Activated CD4-positive, alpha-beta T cell treated with anti-CD3 and anti-CD28 coated beads, Interleukin-10, Interleukin-2, amounts not matched to agents 100 ng/mL and 50 ng/mL, durations not matched to agents 16 hours and 8 hours (primary cell): ENCODE results near the gene DMXL1.
A peak's percentile ranks its signal among the peaks of the same experiment; 100 is the strongest.

ENCODE experiments used
- DNase-seq: peaks from one replicate; pipeline ENCODE4 v3.0.0-alpha.2; 2020

The DMXL1 gene

DNA sequence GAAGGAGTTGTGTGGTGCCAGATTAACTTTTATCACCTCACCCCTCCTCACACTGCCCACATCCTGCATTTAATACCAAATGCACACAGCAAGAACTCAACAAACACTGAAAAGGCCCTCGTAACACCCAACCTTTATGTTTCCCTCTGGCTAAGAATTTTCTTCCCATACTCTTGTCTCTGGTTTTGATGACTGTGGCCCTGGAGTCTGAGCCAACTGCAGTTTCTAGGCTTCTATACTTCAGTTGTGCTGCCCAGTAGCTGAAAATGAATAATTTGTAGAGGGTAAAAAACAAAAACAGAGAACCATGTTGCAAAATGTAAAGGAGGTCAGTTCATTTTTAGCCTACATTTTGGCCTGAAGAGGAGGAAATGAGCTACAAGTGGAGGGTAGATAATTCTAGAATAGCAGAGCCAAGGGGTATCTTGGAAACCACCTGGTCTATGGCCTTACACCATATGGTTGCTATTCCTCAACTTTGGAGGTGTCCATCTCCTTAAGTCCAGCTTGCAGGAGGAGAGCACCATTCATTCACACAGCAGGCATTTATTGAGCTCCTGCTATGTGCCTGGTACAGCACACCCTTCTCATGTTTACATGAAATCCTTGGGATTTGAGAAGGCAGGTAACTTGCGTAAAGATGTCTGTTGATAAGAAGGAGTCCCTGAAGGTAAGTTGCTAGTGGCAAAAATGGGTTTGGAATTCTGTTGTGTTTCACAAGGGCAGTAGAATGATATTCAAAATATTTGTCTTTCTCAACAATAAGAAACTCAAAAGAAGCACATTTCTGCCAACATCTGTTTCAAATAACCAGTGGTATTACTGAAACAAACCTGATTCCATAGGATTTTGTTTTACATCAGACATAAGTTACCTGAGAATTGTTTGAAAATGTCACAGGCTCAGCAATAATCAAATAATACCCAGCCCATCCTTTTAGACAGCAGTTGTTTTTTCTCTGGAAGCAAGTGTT is 201.2 kb downstream of the DMXL1 start:
- no peak for DNase-seq

DNA sequence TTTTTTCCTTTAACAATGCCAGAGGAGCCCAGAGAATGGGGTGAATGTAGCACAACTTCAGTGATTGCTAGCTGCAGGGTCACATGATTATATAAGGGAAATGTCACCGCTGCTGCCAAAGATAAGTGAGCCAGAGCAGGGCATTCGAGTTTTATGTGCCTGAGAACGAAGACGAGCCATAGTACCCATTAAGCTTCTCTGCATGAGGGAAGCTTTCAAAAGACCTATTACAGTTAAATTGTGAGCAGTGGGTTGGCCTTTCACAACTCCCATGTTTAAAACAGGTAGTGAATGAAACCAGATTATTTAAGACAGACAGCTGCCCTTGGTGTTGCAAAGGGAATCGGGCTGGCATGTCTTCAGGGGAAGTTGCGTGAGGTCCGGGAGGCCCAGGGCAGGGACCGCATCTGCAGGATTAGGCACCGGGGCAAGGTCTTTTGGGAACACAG is 202.5 kb downstream of the DMXL1 start:
- DNase-seq, result peak; percentile 51

DNA sequence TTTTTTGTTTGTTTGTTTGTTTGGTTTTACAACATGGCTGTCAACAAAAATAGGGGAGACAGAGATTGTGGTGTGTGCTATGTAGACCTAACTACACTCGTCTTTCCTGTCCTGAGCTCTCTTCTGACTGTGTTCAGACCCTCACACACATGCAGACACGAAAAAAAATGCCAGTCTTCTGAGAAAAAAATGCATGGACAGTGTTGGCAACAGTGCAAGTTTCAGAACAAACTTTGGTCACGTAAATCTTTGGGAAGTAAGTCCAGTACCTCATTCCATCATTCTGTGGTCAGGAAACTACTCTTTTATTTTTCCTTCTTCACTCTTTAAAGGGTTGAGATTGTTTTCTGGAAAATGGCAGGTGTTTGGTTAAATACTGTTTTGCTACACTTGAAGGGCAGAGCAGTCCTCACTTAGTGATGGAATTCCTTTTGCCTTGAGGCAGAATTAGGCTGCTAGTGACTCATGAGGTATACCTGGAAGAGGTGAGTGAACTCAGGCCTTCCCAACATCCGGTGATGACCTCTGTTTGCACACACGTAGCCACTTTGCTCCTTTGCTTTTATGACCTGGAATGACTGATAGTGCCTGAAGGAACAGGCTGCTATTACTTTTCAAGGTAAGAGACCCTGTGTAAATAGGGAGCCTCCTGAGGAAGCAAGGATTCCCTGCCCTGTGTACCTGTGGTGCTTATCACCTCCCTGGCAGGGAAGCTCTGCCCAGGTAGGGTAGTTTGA is 203.3 kb downstream of the DMXL1 start:
- peak; percentile 60 for DNase-seq

DNA sequence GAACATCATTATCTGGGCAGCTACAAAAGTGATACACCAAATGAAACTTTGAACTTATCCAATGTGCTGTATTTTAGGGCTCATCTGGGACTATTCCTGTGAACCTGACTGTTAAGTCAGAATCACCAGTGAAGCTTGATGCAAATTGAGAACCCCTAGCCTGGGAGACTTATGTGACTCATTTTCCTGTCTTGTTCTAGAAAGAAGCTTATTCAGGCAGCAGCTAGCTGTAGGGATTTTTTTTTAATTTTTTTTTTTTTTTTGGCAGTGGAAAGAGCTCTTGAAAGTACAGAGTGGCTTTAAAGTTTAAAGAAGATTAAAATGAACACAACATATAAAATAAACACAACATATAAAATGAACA is 203.9 kb downstream of the DMXL1 start:
- DNase-seq, result peak; percentile 89

DNA sequence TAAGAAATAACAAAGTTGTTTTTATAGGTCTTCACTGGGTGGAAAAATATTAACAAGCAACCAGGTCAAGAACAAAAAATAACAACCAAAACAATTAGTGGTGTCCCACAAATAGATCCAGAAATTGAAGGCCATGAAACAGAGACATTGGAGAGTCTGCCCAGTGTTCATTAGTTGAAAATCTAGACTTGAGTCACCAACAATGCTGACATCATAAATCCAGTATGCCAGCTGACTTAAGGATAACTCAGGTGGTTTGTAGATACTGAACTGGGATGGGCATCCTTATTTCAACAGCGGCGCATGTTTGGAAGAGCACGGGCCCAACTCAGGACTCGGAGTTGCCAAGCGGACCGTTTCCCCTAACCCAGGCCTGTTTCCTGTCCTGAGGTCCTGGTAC is 204.3 kb downstream of the DMXL1 start:
- peak; percentile 49 for DNase-seq

DNA sequence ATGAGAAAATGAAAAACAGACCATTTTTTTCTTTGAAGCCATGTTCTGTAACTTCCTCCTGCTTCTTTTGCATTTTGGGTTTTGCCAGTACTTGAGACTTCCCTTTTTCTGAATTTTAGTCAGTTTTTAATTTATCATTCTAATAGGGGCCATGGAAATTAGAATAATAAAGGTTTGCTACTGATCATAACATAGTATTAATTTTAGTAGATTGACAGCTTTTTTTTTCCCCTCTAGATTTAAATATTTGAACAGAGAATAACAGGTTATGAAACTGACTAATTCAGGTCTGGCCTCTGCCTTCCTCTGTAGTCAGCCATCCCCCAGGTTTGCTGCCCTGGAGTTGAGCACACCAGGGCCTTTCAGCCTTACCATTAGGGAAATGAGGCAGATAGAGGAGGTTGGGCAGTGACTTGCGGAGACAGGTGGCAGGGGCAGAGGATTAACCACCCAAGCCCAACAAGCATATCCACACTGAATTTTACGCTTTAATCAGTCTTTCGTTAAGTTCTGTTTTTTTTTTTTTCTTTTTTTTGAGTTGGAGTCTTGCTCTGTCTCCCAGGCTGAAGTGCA is 204.8 kb downstream of the DMXL1 start:
- DNase-seq, result peak; percentile 75

DNA sequence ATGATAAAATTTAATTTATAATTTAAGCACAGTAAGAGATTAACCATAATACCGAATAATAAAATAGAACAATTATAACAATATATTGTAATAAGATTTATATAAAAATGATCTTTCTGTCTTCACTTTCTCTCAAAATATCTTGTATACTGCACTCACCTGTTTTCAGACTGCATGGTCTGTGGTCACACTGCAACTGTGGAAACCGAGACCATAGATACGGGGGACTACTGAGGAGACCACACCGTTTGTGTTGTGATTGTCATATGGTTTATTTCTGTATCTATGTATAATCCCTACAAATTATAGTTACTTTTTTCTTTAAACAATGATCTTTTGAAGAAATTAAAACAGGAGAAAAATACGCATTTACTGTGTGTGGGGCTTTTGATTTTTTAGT is 206.1 kb downstream of the DMXL1 start:
- no peak for DNase-seq

DNA sequence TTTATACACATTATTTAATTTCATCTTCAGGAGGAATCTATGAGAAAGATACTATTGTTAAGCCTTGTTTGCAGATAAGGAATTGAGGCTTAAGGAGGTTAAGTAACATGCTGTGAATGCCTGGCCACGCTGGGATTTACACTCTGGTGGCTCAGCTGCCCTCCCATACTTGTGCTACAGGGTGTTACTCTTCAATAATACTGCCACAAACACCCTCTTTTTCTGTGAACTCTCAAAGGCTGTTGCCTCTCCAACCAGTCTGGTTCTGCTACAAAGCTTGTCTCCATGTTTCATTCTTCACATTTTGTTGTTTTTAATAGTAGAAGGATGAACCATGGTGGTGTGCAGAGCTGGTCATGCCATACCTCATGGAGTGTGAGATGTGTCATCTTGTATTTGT is 208.2 kb downstream of the DMXL1 start:
- DNase-seq, result no peak

DNA sequence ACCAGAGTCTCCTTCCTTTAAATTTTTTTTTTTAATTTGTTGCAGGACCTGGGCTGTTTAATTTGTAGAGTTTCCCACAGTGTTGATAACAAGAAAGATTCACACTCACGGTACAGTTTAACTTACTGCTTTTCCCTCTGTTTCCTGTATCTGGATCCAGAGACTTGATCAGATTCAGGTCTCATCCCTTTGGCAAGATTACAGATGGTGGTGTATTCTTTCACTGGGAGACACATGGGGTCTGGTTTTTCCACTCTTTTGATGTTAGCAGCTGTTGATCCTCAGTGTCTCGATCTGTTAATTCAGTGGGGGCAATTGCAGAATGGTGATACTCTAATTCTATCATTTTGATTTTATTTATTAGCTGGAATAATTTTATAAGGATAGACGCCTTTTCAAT is 209.5 kb downstream of the DMXL1 start:
- DNase-seq, result no peak

DNA sequence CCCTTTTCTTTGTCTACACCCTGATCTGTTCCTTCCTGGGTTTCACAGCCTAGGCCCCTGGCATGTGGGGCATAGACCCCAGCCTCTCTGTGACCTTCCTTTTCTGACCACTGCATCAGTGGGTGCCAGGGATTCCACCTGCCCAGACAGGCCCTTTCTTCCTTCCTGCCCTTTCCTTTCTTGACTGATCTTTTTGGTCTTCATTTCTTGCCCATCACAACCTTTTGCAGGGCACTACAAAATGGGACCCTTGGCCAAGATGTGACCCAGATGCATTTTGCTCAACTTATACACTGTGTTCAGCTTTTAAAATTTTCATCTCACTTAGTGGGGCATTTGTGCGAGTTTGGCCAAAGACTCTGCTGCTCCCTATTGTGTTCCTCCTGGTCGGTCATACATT is 211.7 kb downstream of the DMXL1 start:
- no peak for DNase-seq

DNA sequence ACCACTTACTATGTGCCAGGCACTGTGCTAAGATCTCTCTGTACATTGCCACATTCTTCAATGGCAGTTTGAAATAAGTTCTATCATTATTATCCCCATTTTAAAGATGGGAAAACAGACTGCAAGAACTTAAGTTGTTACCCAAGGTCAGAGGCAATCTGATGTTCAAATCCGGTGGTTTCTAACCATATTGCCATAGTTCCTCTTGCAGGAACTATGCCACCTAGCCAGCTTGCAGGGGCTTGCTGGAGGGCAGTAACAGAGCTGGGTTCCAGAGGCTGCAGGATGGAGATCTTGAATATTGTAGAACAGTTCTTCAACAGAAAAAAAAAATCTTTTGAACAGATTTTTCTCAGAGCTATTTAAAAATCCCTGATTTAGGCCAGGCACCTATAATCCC is 213.1 kb downstream of the DMXL1 start:
- no peak for DNase-seq

DNA sequence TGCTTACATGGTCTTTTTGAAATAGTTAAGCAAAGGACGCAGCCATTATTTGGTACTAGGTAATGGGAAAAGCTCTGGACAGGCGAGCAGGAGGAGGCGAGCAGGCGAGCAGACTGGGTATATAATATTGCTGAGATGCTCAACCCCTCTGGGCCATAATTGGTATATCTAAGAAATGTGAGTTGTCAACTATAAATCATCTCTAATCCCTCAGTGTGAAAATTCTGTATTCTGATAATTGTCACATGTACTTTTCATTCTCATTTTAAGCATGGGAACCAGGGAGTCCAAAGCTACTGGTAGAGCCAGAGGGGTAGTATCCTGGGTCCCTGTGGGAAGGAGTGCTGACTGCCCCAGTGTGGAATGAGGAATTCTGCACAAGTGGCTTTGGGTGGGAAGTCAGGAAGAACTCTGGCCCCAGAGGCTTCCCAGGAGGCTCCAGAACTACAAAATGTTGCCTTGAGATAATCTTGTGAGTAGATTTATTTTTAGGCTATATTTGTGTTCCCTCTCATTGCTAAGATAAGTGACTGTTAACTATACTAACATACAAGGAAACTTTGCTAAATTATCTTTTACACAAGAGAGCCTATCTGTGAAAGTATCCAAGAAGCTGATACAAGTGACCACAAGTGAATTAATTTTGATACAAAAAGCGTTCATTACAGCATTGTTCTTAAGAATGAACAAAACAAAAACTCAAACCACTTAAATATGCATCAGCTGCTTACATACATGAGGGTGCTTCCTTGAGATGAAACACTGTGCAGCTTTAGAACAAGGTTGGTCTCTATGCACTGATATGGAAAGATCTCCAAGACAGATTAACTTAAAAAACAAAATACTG is 214.4 kb downstream of the DMXL1 start:
- DNase-seq, result no peak

DNA sequence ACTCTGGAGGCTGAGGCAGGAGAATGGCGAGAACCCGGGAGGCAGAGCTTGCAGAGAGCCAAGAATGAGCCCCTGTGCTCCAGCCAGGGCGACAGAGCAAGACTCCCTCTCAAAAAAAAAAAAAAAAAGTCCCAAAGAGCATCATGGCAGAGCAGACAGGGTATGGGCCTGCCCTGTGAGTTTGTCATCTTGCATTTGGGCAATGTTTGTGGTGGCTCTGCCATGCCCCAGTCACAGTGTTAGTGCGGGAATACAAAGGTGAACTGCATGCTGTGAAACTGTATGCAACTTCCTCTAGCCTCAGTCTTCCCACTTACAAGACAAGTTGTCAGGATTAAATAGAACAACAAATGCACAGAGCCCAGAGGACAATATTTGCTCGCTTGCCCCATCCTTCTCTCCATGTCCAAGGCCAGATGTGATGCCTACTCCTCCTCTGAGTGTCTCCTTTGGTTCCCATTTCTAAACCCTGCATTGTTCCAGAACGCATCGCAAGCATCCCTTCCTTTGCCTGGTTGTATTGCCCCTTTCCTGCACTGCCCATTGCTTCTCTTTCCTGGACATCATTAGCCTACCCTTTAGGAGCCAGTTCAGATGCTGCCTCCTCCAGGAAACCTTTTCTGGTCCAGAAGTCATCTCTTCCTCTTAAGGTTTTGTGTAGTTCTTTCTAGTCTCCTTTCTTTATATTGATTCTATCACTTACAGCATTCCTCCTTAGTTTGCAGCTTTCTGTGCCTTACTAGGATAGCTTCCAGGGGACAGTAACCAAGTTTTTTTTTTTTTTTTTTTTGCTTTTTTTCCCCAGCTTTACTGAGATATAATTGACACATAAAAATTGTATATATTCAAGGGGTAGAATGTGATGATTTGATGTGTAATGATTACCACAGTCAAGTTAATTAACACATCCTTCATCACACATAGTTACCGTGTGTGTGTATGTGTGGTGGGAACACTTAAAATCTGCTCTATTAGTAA is 215.9 kb downstream of the DMXL1 start:
- no peak for DNase-seq

DNA sequence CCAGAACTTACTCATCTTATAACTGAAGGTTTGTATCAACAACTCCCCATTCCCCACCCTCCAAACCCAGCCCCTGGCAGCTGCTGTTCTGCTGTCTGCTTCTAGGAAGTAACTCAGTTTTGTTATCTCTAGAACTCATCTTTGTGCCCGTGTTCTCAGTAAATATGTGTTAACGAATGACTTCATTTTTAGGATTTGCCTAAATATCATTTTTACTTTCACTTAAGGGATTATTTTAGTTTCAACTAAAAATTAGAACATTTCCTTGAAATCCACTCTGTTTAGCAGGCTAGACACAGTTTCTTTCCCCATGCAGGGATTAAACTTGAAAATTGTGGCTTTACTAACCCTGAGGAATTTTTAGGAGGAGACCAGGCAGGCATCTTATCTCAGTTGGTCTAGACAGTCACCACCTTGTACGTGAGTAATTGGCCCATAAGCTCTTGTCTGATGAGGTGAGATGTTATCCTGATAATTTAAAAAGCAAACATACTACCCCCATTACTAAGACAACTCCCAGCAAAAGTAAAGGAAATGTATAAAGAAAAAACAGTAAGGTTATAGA is 216.7 kb downstream of the DMXL1 start:
- DNase-seq, result peak; percentile 74

DNA sequence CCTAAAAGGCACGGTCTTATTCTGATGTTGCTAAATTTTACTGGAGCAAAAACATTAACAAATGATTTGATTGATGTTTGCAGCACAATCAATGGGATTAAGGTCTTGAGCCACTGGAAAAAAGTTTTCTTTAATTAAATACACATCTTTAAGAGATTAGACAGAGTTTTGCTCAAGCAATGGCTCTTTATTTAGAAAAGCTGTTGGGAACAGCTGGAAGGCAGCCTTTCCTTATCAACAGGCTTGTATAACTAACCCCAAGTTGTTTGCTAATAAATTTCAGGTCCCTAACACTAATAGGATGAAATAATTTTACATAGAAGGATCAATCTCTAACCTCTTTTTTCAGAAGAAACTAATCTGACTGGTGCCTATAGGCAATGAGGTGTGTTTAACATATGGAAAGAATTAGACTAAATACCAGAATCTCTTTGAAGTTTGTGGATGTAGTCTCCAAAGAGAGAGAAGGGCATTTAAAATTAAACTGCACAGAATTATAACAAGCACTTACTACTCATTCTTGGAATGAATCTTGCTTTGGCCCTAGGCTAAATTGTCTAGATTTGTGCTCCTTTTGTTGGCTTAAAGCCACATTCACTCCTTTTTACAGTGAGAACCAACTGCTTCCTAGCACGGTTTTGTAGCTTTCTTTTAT is 217.6 kb downstream of the DMXL1 start:
- DNase-seq, result no peak

DNA sequence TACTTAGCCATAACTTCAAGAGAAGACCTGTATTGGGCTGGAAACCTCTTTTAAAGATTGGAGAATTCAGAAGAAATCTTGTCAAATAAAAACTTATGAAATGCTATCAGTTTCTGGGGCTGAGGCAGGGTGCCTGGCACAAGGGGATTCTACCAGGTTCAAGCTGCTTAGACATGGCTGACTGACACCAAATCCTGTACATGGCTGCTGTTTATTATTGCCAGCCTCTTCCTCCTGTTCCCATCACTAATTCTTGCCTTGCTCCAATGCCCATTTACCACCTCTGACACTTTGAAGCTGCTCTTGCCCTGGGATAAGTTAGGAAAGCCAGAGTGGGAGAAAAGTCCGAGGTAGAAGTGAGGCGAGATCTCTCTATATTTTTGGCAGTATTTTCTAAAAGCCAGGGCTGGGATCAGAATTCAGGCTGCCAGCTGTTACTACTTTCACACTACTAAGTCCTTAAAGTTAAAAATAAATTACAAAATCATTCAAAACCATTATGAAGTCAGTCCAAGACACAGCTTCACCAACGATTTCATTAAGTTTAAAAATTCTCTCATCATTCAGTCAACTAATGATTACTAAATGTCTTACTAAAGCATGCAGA is 218.7 kb downstream of the DMXL1 start:
- DNase-seq, result no peak

DNA sequence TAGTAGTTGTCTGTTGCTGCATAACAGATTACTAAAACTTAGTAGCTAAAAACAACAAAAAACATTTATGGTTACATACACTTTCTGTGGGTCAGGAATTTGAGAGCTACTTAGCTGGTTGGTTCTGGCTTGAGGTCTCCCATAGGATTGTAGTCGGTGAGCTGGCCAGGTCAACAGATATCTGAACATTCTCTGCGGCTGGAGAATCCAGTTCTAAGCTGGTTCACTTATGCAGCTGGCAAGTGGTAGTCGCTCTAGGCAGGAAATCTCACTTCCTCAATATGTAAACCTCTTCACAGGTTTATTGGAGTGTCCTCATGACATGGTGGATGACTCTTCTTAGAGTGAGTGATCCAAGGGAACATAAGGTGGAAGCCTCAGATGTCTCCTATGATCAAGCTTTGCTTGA is 219.3 kb downstream of the DMXL1 start:
- peak; percentile 63 for DNase-seq

DNA sequence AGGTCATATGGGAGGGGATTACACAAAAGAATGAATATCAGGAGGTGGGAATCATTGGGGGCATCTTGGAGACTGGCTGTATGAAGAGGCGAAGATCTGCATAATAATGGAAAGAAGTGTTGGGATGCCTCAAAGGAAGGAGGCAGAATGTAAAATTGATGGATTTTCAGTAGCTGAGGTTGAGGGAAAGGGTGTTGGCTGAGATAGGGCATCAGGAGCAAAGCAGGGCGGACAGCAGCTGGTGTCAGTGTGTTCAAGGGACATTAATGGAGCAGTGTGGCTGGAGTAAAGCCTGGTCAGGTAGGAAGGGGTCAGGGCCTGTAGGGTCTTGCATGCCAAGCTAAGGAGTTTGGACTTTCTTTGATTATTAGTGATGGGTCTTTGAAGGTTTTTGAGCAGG is 219.7 kb downstream of the DMXL1 start:
- no peak for DNase-seq

DNA sequence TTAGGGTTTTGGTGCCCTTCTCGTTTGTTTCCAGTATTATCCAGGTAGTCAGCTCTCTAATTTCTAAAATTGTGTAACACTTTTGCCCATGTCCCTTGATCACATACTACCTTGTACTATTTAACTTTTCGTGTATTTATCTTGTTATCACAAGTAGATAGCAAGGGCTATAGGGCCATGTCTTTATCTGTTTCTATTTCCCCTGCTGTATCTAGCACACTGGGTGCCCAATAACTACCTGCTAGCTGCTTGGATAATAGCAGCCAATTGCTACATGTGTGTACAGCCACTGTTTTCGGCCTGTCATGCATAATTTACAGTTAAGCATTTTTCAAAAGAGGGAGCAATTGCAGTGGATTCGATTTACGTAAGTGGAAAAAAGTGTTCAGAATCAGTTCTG is 220.2 kb downstream of the DMXL1 start:
- DNase-seq, result no peak

DNA sequence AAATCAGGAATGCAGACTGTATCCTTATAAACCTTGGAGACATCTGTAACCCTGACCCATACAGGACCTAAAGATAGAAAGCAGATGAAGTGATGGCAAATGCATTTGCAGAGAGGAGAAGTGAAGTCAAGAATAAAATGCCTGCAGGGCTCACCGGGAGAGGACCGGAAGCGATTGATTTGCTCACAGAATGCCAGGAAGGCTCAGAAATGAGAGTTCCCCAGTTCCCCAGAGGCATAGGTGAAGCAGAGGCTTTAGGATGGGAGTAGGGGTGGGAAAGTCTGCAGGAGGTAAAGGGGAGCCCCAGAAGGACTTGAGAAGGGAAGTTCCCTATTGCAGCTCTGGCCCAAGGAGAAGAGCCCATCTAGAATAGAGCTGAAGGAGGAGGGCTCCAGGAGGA is 221.0 kb downstream of the DMXL1 start:
- no peak for DNase-seq
